Measurements from ENCODE around the gene CCDC136.

The CCDC136 gene

GRCh38 chr7:128829391-128830166 lies 37.8 kb downstream of the CCDC136 start:
- no peak for ATAC-seq

DNA sequence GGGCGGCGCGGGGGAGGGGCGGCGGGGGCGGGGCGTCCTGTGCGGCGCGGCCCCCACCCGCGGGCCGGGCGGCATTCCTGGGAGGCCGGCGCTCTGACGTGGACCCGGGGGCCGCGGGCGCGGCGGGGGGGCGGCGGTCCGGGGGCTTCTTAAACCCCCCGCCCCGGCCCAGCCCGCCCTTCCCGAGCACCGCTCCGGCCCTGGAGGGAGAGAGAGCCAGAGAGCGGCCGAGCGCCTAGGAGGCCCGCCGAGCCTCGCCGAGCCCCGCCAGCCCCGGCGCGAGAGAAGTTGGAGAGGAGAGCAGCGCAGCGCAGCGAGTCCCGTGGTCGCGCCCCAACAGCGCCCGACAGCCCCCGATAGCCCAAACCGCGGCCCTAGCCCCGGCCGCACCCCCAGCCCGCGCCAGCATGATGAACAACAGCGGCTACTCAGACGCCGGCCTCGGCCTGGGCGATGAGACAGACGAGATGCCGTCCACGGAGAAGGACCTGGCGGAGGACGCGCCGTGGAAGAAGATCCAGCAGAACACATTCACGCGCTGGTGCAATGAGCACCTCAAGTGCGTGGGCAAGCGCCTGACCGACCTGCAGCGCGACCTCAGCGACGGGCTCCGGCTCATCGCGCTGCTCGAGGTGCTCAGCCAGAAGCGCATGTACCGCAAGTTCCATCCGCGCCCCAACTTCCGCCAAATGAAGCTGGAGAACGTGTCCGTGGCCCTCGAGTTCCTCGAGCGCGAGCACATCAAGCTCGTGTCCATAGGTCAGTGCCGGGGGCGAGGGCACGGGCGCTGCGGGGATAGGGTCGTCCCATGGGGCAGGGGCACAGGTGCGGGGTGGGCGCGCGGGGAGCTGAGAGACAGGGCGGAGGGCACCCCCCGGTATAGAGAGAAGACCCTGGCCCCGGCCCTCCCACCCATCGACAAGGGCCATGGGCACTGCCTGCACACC lies 38.7 kb downstream of the CCDC136 start, which contains the start of gene FLNC:
Gene FLNC (plus strand): TSS at position 176 of the 947 bp plus-strand sequence. CDS start 232 bp downstream, at position 408.
- peak; percentile 43 for ATAC-seq
- TF ChIP-seq CSDC2 (CRISPR knock-in tag; IDR thresholded peaks at IDR 0.05) (no peak), SNAI2 (CRISPR knock-in tag; IDR thresholded peaks at IDR 0.05) (no peak)

More at GRCh38 chr7:128829391-128830166, 37.8 kb downstream of the CCDC136 start:
- no peak for TF ChIP-seq ZNF565 (CRISPR knock-in tag; conservative IDR thresholded peaks at IDR 0.05; ENCODE audit: low read depth)
- TF ChIP-seq ZFP3 (CRISPR knock-in tag; IDR thresholded peaks at IDR 0.05) = 0 out of 2 replicates have a peak, but pooled peaks have one; percentile 38

- TF ChIP-seq CSDC2 (CRISPR knock-in tag; IDR thresholded peaks at IDR 0.05) (0 out of 2 replicates have a peak, but pooled peaks have one; percentile 63), ESRRG (CRISPR knock-in tag; IDR thresholded peaks at IDR 0.05) (no peak)
- peak; percentile 27 for ATAC-seq
Observed at GRCh38 chr7:128831178-128831993, 39.6 kb downstream of the CCDC136 start.

GRCh38 chr7:128831994-128832879 lies 40.5 kb downstream of the CCDC136 start:
- peak; percentile 0; the same call in 1 of the 3 replicates for ATAC-seq
- TF ChIP-seq BACH2 (CRISPR knock-in tag; IDR thresholded peaks at IDR 0.05; ENCODE audit: borderline replicate concordance) = no peak
- TF ChIP-seq CSDC2 (CRISPR knock-in tag; IDR thresholded peaks at IDR 0.05) = 0 out of 2 replicates have a peak, but pooled peaks have one; percentile 15

GRCh38 chr7:128832880-128833147 lies 41.0 kb downstream of the CCDC136 start:
- ATAC-seq = no peak
- TF ChIP-seq, protein P1, sequence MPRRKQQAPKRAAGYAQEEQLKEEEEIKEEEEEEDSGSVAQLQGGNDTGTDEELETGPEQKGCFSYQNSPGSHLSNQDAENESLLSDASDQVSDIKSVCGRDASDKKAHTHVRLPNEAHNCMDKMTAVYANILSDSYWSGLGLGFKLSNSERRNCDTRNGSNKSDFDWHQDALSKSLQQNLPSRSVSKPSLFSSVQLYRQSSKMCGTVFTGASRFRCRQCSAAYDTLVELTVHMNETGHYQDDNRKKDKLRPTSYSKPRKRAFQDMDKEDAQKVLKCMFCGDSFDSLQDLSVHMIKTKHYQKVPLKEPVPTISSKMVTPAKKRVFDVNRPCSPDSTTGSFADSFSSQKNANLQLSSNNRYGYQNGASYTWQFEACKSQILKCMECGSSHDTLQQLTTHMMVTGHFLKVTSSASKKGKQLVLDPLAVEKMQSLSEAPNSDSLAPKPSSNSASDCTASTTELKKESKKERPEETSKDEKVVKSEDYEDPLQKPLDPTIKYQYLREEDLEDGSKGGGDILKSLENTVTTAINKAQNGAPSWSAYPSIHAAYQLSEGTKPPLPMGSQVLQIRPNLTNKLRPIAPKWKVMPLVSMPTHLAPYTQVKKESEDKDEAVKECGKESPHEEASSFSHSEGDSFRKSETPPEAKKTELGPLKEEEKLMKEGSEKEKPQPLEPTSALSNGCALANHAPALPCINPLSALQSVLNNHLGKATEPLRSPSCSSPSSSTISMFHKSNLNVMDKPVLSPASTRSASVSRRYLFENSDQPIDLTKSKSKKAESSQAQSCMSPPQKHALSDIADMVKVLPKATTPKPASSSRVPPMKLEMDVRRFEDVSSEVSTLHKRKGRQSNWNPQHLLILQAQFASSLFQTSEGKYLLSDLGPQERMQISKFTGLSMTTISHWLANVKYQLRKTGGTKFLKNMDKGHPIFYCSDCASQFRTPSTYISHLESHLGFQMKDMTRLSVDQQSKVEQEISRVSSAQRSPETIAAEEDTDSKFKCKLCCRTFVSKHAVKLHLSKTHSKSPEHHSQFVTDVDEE (CRISPR knock-in tag; IDR thresholded peaks at IDR 0.05) = no peak
- TF ChIP-seq CSDC2 (CRISPR knock-in tag; IDR thresholded peaks at IDR 0.05) = no peak
- TF ChIP-seq BACH2 (CRISPR knock-in tag; IDR thresholded peaks at IDR 0.05; ENCODE audit: borderline replicate concordance) = no peak
- no peak for TF ChIP-seq ESRRG (CRISPR knock-in tag; IDR thresholded peaks at IDR 0.05)

DNA sequence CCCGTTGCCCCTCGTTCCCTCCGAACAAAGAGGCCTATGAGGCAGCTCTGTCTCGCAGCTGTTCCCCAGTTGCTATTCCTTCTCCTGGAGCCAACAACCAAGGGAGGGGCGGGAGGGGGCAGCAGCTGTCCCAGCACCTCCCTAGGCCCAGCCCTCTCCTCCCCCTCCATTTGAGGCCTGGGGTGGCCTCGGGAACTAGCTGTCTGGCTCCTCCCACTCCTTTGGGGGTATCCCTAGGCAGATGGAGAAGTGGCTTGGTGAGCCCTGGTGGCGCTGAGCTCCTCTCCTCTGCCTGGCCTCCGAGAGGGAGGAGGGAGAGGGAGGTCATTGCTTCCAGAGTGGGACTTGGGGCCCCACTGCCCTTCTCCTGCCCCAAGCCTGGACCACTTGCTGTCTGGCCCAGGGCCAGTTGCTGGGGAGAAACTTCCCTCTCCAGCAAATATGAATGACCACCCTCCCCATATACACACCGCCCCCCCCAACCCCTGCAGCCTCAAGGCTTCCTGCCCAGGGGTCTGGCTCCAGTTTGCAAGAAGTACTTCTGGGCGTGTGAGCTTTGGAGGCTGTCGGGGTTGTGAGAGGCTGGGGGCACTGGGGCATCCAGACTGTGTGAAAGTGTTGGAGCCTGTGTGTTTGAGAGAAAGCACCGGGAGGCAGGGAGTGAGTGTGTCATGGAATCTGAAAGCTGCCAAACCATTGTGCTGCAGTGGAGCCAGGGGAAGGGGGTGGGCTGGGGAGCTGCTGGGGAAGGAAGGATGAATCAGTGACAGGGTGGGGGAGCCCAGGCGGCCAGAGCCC lies 41.6 kb downstream of the CCDC136 start:
- ATAC-seq = peak; percentile 45
- TF ChIP-seq, protein P2, sequence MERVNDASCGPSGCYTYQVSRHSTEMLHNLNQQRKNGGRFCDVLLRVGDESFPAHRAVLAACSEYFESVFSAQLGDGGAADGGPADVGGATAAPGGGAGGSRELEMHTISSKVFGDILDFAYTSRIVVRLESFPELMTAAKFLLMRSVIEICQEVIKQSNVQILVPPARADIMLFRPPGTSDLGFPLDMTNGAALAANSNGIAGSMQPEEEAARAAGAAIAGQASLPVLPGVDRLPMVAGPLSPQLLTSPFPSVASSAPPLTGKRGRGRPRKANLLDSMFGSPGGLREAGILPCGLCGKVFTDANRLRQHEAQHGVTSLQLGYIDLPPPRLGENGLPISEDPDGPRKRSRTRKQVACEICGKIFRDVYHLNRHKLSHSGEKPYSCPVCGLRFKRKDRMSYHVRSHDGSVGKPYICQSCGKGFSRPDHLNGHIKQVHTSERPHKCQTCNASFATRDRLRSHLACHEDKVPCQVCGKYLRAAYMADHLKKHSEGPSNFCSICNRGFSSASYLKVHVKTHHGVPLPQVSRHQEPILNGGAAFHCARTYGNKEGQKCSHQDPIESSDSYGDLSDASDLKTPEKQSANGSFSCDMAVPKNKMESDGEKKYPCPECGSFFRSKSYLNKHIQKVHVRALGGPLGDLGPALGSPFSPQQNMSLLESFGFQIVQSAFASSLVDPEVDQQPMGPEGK (CRISPR knock-in tag; IDR thresholded peaks at IDR 0.05; ENCODE audit: borderline replicate concordance) = peak; percentile 21; the same call in 1 of the 2 replicates
- TF ChIP-seq ZNF8 (CRISPR knock-in tag; IDR thresholded peaks at IDR 0.05) = no peak

- TF ChIP-seq ZC3H10 (CRISPR knock-in tag; IDR thresholded peaks at IDR 0.05) = no peak
- TF ChIP-seq ESRRG (CRISPR knock-in tag; IDR thresholded peaks at IDR 0.05) = no peak
- ATAC-seq = peak; percentile 20
Observed at GRCh38 chr7:128833946-128834325, 42.2 kb downstream of the CCDC136 start.

Data from SK-N-SH treated with all-trans-retinoic acid at 6 μM for 48 hours (cell line).